Adrenal gland (tissue), 5 donors: ENCODE measurements around the gene RIMBP2.

Source experiments
- CTCF ChIP-seq, 6 experiments: fragments of 450-650 bp in 4 of 6; fragments of 200-600 bp in 2 of 6; sonication (generic) in 1 of 6; IDR thresholded peaks; 1 replicate in 5 of 6; 2 replicates in 1 of 6; pipeline versions ENCODE4 v1.5.1 to v1.8.0; 2016 to 2021; ENCODE audit warnings: antibody characterized with exemption in 6 of 6, mild to moderate bottlenecking in 2 of 6, moderate library complexity in 1 of 6
- POLR2A ChIP-seq, 2 donors: fragments of 450-650 bp; IDR thresholded peaks; one replicate each; pipeline ENCODE4 v1.6.1; 2017; ENCODE audit warnings: antibody characterized with exemption in 2 of 2, mild to moderate bottlenecking in 2 of 2, moderate library complexity in 1 of 2
- donor health status: DM: no; HTN: no; CAD: no.

GRCh38 chr12:130434560-130434959, 281.5 kb downstream of the RIMBP2 start:
- TF ChIP-seq CTCF (IDR thresholded peaks at IDR 0.05): no peak
- no peak for TF ChIP-seq POLR2A (IDR thresholded peaks at IDR 0.05)
